CD14-positive monocyte (primary cell): ENCODE measurements around the gene WFS1. TPM values are rescaled to one million over a fixed set of nuclear protein-coding genes. Genes with fewer than 3 reads are reported as not detected.

Experiments used
- DNase-seq, 3 donors: peaks; one replicate each; pipeline ENCODE4 v3.0.0-alpha.2; 2011 to 2022
- H2AFZ ChIP-seq: 2 replicates; pipeline ENCODE4 v1.6.0; 2012; ENCODE audit warnings: mild to moderate bottlenecking, low read depth, low read length, inconsistent platforms; ENCODE audit not compliant: insufficient read depth, poor library complexity, severe bottlenecking
- H3K27ac ChIP-seq, 2 donors: 1 replicate in 1 of 2; 2 replicates in 1 of 2; pipeline ENCODE4 v1.5.1; 2012 to 2013; ENCODE audit warnings: low read length in 2 of 2, control low read depth in 1 of 2, inconsistent platforms in 1 of 2, low read depth in 1 of 2, mild to moderate bottlenecking in 1 of 2
- H3K27me3 ChIP-seq, 2 donors: one replicate each; pipeline versions ENCODE4 v1.6.0 to v1.6.1; 2011 to 2013; ENCODE audit warnings: low read length in 2 of 2; ENCODE audit not compliant: control insufficient read depth in 2 of 2, insufficient read depth in 2 of 2
- H3K36me3 ChIP-seq, 2 donors: replicated peaks in 1 of 2; 1 replicate in 1 of 2; 2 replicates in 1 of 2; pipeline versions ENCODE4 v1.5.1 to v1.6.1; 2012 to 2013; ENCODE audit warnings: low read length in 2 of 2, control low read depth in 1 of 2, inconsistent platforms in 1 of 2, mild to moderate bottlenecking in 1 of 2; ENCODE audit not compliant: insufficient read depth in 2 of 2, control insufficient read depth in 1 of 2
- H3K4me1 ChIP-seq, 2 donors: 1 replicate in 1 of 2; 2 replicates in 1 of 2; pipeline versions ENCODE4 v1.5.1 to v1.6.1; 2012 to 2013; ENCODE audit warnings: low read length in 2 of 2, control low read depth in 1 of 2, inconsistent platforms in 1 of 2, mild to moderate bottlenecking in 1 of 2, moderate library complexity in 1 of 2; ENCODE audit not compliant: insufficient read depth in 2 of 2, control insufficient read depth in 1 of 2
- H3K4me2 ChIP-seq: replicated peaks from 2 replicates; pipeline ENCODE3; 2012; ENCODE audit warnings: low read length, moderate library complexity, mild to moderate bottlenecking; ENCODE audit not compliant: poor library complexity, severe bottlenecking; ENCODE audit errors: extremely low read depth
- H3K4me3 ChIP-seq, 3 experiments: fragments of 200-600 bp in 1 of 3; sonication (generic) in 1 of 3; replicated peaks in 1 of 3; 1 replicate in 2 of 3; 2 replicates in 1 of 3; pipeline ENCODE4 v1.5.1; 2011 to 2013; ENCODE audit warnings: low read length in 3 of 3, mild to moderate bottlenecking in 3 of 3, control low read depth in 2 of 3, low read depth in 2 of 3, inconsistent platforms in 1 of 3, moderate library complexity in 1 of 3
- H3K79me2 ChIP-seq: 2 replicates; pipeline ENCODE4 v1.6.0; 2012; ENCODE audit warnings: mild to moderate bottlenecking, control low read depth, inconsistent platforms, low read length, moderate library complexity; ENCODE audit not compliant: insufficient read depth
- H3K9ac ChIP-seq: 2 replicates; pipeline ENCODE4 v1.6.0; 2017; ENCODE audit warnings: low read length, mild to moderate bottlenecking; ENCODE audit not compliant: insufficient read depth, poor library complexity, severe bottlenecking
- H3K9me3 ChIP-seq, 2 donors: replicated peaks in 1 of 2; 1 replicate in 1 of 2; 2 replicates in 1 of 2; pipeline versions ENCODE4 v1.5.1 to v1.6.1; 2012 to 2013; ENCODE audit warnings: low read length in 2 of 2, control low read depth in 1 of 2; ENCODE audit not compliant: control insufficient read depth in 1 of 2, insufficient read depth in 1 of 2
- H4K20me1 ChIP-seq: 2 replicates; pipeline ENCODE4 v1.6.0; 2012; ENCODE audit warnings: mild to moderate bottlenecking, low read length, control low read depth, moderate library complexity; ENCODE audit not compliant: insufficient read depth
- H3K27ac Mint-ChIP-seq, 7 donors: one replicate each; pipeline ENCODE4 v1.8.0; 2020; ENCODE audit warnings: mild to moderate bottlenecking in 7 of 7, mixed read lengths in 7 of 7, moderate library complexity in 6 of 7, inconsistent platforms in 2 of 7
- H3K27me3 Mint-ChIP-seq, 3 donors: one replicate each; pipeline ENCODE4 v1.8.0; 2021 to 2022; ENCODE audit warnings: low read depth in 3 of 3, mild to moderate bottlenecking in 3 of 3, mixed read lengths in 3 of 3, moderate library complexity in 3 of 3, inconsistent platforms in 1 of 3
- H3K36me3 Mint-ChIP-seq, 2 donors: one replicate each; pipeline ENCODE4 v1.8.0; 2020; ENCODE audit warnings: mixed read lengths in 2 of 2, inconsistent platforms in 1 of 2, mild to moderate bottlenecking in 1 of 2
- H3K4me1 Mint-ChIP-seq: one replicate; pipeline ENCODE4 v1.8.0; 2020; ENCODE audit warnings: mild to moderate bottlenecking, mixed read lengths
- H3K4me3 Mint-ChIP-seq, 2 donors: one replicate each; pipeline ENCODE4 v1.8.0; 2020; ENCODE audit warnings: mild to moderate bottlenecking in 2 of 2, mixed read lengths in 2 of 2, moderate library complexity in 1 of 2
- H3K9me3 Mint-ChIP-seq, 7 donors: one replicate each; pipeline ENCODE4 v1.8.0; 2020 to 2022; ENCODE audit warnings: mixed read lengths in 7 of 7, mild to moderate bottlenecking in 6 of 7, moderate library complexity in 6 of 7, inconsistent platforms in 2 of 7
- WGBS: methylation state at CpG from one replicate; pipeline ENCODE4 v1.1.5; 2013; ENCODE audit warnings: missing lambda C conversion rate; ENCODE audit not compliant: insufficient coverage; 5-methylcytosine and 5-hydroxymethylcytosine counted together
- intact Hi-C, 2 donors: fragments of 100-400 bp; cut with micrococcal nuclease; formaldehyde crosslinking; loops; one replicate each; pipeline versions ENCODE4 v1.15.0 to v1.15.1; 2023
- polyA plus RNA-seq, 3 donors: library from polyadenylated mRNA; depleted of rRNA in 1 of 3; unstranded in 2 of 3; stranded (reverse) in 1 of 3; fragments of 300-500 nt in 2 of 3; fragments of >200 nt in 1 of 3; fragmentation: Illumina TruSeq in 2 of 3; gene quantifications; 1 replicate in 2 of 3; 2 replicates in 1 of 3; pipeline ENCODE4 v1.2.3, GENCODE V29; 2012 to 2021
- TF ChIP-seq, protein P1 (sequence below): fragments of 200-600 bp; IDR thresholded peaks from one replicate; pipeline ENCODE4 v1.8.0; 2022; ENCODE audit warnings: antibody characterized with exemption, mild to moderate bottlenecking

The WFS1 gene
- polyA plus RNA-seq, 3 donors: 0.39 to 1.8 (median 0.93) TPM

DNA sequence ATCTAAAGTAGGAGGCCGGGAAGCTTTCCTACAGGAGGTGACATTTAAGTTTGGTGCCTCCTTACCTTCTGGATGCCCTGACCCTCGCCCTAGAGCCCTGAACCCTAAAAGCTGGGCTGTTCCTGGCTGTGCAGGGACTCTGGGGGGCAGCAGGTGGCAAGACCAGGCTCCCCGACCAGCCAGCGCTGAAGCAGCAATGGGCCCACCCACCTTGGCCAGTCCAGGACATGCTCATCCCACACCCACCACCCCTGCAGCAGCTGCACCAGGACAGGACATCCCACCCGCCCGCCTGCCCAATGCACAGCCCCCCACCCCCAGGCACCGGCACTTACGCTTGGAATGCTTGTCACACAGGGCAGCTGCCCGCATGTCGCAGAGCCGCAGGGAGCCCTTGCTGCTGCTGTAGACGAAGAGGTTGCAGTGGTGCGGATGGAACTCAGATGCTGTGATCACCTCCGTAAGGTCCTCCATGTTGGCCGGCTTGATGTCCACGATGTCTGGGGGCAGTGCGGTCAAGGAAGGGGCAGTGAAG is 77.9 kb downstream of the WFS1 start:
- H3K27ac Mint-ChIP-seq: no peak overlapping the region
- 84% methylated on average over 12 of the region's 17 CpGs for WGBS
- no peak for DNase-seq

DNA sequence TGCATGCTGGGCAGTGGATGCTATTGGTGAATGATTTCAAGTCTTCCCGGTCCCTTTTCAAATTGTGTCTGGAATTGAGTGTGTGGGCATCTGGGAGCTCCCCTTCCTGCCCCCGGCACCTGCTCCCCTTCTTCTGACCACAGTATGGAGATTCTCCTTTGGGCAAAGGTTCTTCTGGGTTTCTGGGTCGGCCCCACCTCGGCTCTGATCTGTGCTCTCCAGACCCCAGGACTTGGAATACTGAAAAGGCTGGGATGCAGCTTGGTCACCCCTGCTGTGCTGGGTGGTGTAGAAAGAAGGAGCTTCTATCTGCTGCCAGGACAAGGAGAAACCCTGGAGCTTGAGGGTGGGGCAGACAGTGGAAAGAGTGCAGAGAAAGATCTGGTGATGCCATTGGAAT is 78.8 kb downstream of the WFS1 start:
- Mint-ChIP-seq H3K4me1 (no peaks in the 10 kb centered on the region), H3K4me3 (no peak overlapping the region), H3K27ac (peak overlapping the region in 1 of 7 donors; percentile 50), H3K27me3 (peaks cover 0 to 7% (median 2%) of the 10 kb centered on the region in 3 donors), H3K9me3 (peaks cover 3 to 12% (median 9%) of the 10 kb centered on the region in 7 donors), H3K36me3 (no peaks in the 10 kb centered on the region)
- no peaks in the 10 kb centered on the region for H3K4me1 ChIP-seq
- no peak overlapping the region for H3K27ac ChIP-seq
- DNase-seq: no peak
- no peak overlapping the region for H2AFZ ChIP-seq
- no peak overlapping the region for H3K9ac ChIP-seq
- H3K79me2 ChIP-seq: no peaks in the 10 kb centered on the region
- H3K27me3 ChIP-seq: no peaks in the 10 kb centered on the region
- WGBS: 92% methylated on average over 4 of the region's 4 CpGs
- intact Hi-C loops: no loop called here
- peaks cover 0 to 8% of the 10 kb centered on the region in 2 donors for H3K9me3 ChIP-seq
- no peak overlapping the region for H3K4me3 ChIP-seq
- H3K36me3 ChIP-seq: no peaks in the 10 kb centered on the region
- H3K4me2 ChIP-seq: no peak overlapping the region
- H4K20me1 ChIP-seq: no peaks in the 10 kb centered on the region
- TF ChIP-seq, protein P1, sequence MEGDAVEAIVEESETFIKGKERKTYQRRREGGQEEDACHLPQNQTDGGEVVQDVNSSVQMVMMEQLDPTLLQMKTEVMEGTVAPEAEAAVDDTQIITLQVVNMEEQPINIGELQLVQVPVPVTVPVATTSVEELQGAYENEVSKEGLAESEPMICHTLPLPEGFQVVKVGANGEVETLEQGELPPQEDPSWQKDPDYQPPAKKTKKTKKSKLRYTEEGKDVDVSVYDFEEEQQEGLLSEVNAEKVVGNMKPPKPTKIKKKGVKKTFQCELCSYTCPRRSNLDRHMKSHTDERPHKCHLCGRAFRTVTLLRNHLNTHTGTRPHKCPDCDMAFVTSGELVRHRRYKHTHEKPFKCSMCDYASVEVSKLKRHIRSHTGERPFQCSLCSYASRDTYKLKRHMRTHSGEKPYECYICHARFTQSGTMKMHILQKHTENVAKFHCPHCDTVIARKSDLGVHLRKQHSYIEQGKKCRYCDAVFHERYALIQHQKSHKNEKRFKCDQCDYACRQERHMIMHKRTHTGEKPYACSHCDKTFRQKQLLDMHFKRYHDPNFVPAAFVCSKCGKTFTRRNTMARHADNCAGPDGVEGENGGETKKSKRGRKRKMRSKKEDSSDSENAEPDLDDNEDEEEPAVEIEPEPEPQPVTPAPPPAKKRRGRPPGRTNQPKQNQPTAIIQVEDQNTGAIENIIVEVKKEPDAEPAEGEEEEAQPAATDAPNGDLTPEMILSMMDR: no peak

More for the DNA sequence above, 77.9 kb downstream of the WFS1 start:
- no peak overlapping the region for H3K4me3 Mint-ChIP-seq
- Histone ChIP-seq H4K20me1 (no peaks in the 10 kb centered on the region), H3K4me1 (no peaks in the 10 kb centered on the region), H3K9ac (no peak overlapping the region), H3K27me3 (no peaks in the 10 kb centered on the region), H3K36me3 (no peaks in the 10 kb centered on the region), H3K79me2 (no peaks in the 10 kb centered on the region), H3K9me3 (peaks cover 0 to 8% of the 10 kb centered on the region in 2 donors), H3K4me3 (no peak overlapping the region), H3K27ac (no peak overlapping the region), H2AFZ (no peak overlapping the region), H3K4me2 (no peak overlapping the region)
- H3K36me3 Mint-ChIP-seq: no peaks in the 10 kb centered on the region
- peaks cover 3 to 12% (median 9%) of the 10 kb centered on the region in 7 donors for H3K9me3 Mint-ChIP-seq
- TF ChIP-seq, protein P1: no peak
- peaks cover 2 to 6% (median 2%) of the 10 kb centered on the region in 3 donors for H3K27me3 Mint-ChIP-seq
- H3K4me1 Mint-ChIP-seq: no peaks in the 10 kb centered on the region
- intact Hi-C loops: no loop called here
